GM18951 (cell line): ENCODE data around the gene SMAD7.

Experiments used
- POLR2A ChIP-seq: IDR thresholded peaks from 4 replicates; pipeline ENCODE4 v1.6.1; 2011; ENCODE audit warnings: mild to moderate bottlenecking; ENCODE audit not compliant: insufficient read length, insufficient read depth; ENCODE audit errors: extremely low read depth
- in situ Hi-C: fragments of 300-500 bp; cut with MboI; formaldehyde crosslinking; loops from one replicate; pipeline ENCODE4 v1.12.0; 2022; ENCODE audit warnings: low sequenced_read_pairs, mixed read lengths, inconsistent platforms; ENCODE audit not compliant: unreplicated experiment

SMAD7 gene

GRCh38 chr18:48891721-48892120, 59.0 kb downstream of the SMAD7 start:
- in situ Hi-C loops, result no loop called here
- TF ChIP-seq POLR2A, result no peak

GRCh38 chr18:48889981-48890762, 60.6 kb downstream of the SMAD7 start:
- in situ Hi-C loops, result no loop called here
- no peak for TF ChIP-seq POLR2A

GRCh38 chr18:48889115-48889941, 61.4 kb downstream of the SMAD7 start:
- TF ChIP-seq POLR2A, result no peak
- in situ Hi-C loops, result no loop called here

GRCh38 chr18:48888773-48889080, 62.0 kb downstream of the SMAD7 start:
- in situ Hi-C loops, result no loop called here
- no peak for TF ChIP-seq POLR2A

GRCh38 chr18:48887905-48888772, 62.6 kb downstream of the SMAD7 start:
- in situ Hi-C loops, result no loop called here
- no peak for TF ChIP-seq POLR2A

- in situ Hi-C loops, result no loop called here
- no peak for TF ChIP-seq POLR2A
These were observed 63.4 kb downstream of the SMAD7 start for GRCh38 chr18:48887294-48887904.

- in situ Hi-C loops, result no loop called here
- TF ChIP-seq POLR2A, result no peak
These were observed 64.1 kb downstream of the SMAD7 start for GRCh38 chr18:48886520-48887293.

GRCh38 chr18:48885924-48886400, 64.8 kb downstream of the SMAD7 start:
- in situ Hi-C loops, result no loop called here
- TF ChIP-seq POLR2A, result no peak

GRCh38 chr18:48885266-48885923, 65.4 kb downstream of the SMAD7 start:
- in situ Hi-C loops, result no loop called here
- TF ChIP-seq POLR2A, result no peak

GRCh38 chr18:48884771-48885170, 66.0 kb downstream of the SMAD7 start:
- no peak for TF ChIP-seq POLR2A
- in situ Hi-C loops, result no loop called here

GRCh38 chr18:48884306-48884705, 66.5 kb downstream of the SMAD7 start:
- TF ChIP-seq POLR2A, result no peak
- in situ Hi-C loops, result no loop called here
